ENCODE measurements around the gene BBS9.
"Not testable (repeated sequence)": the region's sequence is repeated elsewhere in the genome, so short reads cannot be mapped to it uniquely, and the experiment has no call there.

Gene BBS9

GRCh38 chr7:33452805-33453502, 323.6 kb downstream of the BBS9 start:
- no peak for DNase-seq

GRCh38 chr7:33457039-33457438, 327.7 kb downstream of the BBS9 start:
- DNase-seq = no peak

DNA sequence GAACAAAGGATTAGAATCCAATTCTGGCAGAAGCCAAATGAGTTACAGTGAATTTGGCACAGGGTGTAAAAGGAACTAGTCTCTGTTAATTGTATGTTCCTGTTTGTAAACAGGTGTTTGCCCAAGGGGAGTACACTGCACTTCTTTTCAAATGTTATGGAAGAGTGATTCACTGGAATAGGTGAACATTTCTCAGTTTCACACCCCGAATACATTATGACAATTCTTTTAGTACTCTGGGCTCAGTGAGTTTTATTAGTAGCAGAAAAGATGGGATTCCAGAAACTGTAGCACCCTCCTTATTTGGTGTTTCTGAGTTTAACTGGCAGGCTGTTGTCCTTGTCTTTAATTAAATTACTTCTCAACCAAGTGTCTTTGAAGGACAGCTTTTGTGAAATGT, 329.2 kb downstream of the BBS9 start:
- no peak for DNase-seq

GRCh38 chr7:33459340-33459751, 330.0 kb downstream of the BBS9 start:
- DNase-seq = no peak

GRCh38 chr7:33463131-33463530, 333.8 kb downstream of the BBS9 start:
- DNase-seq = no peak

DNA sequence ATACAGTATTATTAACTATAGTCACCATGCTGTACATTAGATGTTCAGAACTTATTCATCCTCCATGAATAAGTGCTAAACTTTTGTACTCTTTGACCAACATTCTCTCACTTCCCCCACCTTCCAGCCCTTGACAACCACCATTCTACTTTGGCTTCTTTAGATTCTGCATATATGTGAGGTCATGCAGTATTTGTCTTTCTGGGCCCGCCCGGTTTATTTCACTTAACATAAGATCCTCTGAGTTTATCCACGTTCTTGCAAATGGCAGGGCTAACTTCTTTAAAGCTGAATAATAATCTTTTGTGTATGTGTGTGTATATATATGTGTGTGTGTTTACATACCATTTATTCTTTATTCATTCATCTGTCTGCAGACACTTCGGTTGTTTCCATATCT, 336.8 kb downstream of the BBS9 start:
- no peak for DNase-seq

GRCh38 chr7:33471636-33472242, 342.4 kb downstream of the BBS9 start:
- no peak for DNase-seq

DNA sequence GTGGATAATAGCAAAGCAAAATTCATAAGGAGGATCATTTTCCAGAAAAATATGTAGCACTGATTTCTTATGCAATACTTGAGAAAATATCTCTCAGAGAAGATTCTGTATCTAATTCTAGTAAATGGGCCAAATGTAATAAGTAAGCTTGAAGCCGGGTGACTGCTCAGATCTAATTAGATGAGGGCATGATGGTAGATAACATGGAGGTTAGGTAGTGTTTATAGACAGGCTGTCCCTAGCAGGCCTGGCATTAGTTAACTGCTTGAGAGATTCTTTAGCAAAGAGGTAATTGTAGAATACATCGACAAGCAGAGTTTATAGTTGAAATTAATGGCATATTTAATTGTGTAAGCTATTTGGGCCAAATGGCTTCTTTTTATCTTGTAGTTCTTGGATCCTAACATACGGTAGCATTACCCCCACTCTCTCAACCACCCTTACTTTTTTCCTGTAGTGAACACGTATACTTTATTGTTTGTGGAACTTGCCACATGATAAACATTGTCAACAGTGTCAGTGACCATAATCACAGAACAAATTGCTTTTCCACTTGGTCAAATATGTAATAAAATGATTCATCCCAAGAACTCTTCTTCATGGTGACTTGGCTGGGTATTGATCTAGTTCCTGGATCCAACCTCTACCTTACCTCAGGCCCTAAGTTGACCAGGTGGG, 343.1 kb downstream of the BBS9 start:
- no peak for DNase-seq

DNA sequence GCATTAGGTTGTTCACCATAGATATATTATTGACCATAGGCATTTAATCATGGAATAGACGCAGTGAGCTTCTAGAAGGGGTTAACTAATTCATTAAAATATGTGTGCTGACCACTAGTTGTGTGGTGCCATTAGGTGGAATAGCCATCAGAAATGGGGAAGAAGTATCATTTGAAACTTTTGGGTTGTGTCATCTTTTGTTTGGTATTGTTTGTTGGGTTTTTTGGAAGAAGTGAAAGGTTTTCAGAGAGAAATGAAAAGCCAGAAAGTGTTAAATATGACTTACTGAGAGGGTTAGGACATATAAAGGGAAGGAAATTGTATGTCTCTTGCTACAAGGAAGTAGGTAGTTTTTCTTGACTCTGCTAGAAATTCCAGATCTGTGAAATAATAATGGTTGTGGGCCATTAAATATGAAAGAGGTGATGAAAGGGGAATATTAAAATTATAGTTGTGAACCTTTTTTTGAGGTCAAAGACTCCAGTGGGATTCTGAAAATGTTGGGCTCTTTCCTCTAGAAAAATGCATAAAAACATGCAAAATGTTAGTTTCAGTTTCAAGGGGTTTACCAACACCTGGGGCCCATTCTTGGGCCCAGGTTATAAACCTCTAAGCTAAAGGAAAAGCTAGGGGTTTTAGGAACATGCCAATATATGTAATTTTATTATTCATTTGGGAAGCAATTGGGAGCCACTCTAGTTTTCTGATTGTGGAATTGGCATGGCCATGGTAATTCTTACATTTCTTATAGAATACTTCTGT, 348.5 kb downstream of the BBS9 start:
- no peak for DNase-seq

DNA sequence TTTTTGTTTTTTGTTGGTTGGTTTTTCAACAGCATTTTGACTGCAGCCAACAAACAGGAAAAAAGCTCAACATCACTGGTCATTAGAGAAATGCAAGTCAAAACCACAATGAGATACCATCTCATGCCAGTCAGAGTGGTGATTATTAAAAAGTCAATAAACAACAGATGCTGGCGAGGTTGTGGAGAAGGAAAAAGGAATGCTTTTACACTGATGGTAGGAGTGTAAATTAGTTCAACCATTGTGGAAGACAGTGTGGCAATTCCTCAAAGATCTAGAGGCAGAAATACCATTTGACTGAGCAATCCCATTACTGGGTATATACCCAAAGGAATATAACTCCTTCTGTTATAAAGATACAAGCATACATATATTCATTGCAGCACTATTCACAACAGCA, 355.1 kb downstream of the BBS9 start:
- not testable (repeated sequence) for DNase-seq

DNA sequence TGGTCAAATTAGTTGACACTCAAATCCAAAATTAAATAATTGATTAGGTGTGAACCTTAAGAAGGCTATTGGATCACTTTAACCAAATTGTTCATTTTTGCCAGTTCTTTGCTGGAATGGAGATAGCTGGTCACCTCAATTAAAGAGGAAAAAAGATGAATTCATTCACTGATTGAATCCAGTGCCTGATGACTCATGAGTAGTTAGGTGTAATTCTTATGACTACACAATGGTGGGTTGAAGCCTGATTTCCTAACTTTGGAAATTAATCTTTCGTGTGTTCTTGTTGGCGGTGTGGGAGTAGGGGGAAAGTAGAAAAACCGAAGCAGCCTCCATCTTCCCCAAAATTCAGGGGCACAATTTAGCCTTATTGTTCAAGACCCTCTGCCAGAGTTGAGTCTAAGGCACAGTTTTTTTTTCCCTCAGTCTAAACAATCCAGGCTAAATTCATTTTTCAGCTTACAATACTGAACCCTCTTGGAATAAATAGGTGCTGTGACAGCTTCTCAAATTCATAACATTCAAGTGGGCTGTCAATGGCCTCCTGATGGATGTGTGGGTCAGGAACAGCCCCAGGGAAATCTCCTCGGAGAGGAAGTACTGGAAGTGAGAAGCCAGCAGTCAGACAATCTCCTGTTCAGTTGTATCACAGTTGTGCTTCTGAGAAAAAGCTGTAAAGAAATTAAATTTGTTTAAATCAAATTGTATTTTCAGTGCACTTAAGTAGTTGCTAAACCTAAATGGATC, 356.6 kb downstream of the BBS9 start:
- no peak for DNase-seq

DNA sequence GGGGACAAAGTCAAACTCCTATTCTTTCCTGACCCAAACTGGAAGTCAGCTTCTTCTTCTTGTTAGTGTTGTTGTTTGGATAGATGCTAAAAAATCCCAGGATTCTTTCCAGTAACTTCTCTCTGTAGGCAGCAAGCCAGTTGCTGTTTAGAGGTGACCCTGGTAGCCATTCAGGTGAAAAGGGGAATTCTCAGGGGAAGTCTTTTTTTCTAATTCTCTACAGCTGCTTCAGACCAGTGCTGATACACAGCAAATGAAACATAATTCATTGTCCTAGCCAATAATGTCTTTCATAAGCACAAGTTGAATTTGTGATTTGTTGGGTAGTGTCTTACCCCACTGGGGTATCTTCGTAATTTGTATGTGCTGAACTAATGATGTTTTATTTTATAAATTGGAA, 357.3 kb downstream of the BBS9 start:
- no peak for DNase-seq

DNA sequence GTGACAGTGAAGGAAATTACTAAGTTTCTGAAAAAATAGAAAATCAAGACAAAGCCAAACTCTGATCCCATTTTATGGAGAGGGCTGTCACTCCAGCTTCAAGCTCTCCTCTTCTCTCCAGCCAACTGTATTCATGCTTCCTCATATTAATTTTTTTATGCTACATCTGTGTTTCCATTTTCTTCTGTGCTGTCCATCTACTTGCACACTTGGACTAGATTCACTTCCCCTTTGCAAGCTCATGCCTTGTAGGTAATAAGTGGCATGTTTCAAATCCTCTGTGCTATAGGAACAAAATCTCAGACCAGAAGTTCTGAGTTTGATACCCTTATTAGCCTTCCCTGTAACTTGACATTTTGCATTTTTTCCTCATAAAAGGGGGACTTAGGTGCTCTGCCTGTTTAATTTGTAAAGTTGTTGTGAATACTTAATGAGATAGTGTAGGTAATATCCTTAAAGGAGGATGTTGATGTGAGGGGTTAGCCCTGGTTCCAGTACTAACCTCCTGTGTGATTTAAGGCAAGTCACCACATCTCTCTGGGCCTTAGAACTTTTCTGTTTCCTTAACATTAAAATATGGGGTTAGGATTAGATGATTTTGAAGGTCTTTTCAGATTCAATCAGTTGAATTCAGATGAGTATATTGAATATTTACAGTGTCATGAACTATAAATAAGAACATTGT, 358.8 kb downstream of the BBS9 start:
- no peak for DNase-seq

DNA sequence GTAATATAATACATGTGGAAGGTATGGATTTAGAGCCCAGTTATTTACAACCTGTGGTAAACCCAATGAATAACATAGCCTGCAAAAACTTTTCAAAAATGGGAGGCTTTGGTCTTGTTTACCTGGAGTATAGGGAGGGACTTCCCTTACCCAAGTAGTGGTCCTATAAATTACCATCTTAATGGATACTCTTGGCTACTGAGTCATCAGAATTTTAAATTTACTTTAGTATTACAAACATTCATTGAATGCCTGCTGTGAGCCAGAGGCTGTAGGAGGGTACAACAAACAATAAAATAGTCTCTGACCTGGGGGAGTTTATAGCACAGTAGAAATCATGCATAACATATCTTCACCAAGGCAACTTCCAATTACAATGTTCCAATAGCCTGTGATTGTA, 365.1 kb downstream of the BBS9 start:
- DNase-seq = no peak

GRCh38 chr7:33495207-33495606, 365.8 kb downstream of the BBS9 start:
- DNase-seq = no peak

DNA sequence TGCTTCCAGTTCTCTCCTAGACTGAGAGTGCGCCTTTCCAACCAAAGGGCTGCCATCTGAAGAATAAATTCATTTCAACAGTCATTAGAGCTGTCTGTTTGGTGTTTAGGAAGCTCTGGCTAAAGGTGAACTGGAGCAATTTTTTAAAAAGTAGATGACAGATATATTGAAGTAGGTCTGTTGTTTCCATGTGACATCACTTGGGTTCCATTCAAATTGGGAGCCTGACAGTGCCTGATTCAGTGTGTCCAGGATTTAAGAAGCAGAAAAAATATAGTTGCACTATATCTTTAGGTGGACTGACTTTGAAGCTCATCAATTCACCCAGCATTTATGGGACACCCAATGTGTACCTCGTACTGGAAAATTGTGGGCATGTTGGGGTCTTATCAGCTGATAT, 367.7 kb downstream of the BBS9 start:
- DNase-seq = no peak

GRCh38 chr7:33500703-33501701, 371.6 kb downstream of the BBS9 start:
- no peak for DNase-seq

GRCh38 chr7:33503014-33503413, 373.6 kb downstream of the BBS9 start:
- no peak for DNase-seq

DNA sequence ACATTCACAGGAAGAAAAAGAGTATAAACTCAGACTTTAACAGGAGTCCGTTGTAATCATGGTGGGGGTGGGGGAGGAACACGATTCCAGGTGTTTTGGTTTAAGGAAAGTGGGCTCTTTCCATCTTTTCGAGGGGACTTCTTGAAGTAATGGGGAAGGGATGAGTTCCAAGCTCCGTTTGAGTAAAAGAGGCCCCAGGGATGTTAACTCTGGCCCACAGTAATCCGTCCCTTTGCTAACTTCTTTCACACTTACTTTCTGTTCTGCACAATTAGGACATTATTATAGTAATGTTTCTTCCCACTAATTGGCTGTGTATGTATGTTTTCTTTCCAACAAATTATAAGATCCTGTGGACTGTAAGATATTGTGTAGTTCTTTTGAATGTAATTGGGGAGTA, 374.4 kb downstream of the BBS9 start:
- DNase-seq = no peak

GRCh38 chr7:33504266-33504665, 374.9 kb downstream of the BBS9 start:
- DNase-seq = no peak

GRCh38 chr7:33509206-33509605, 379.8 kb downstream of the BBS9 start:
- DNase-seq = no peak

Data from activated CD4-positive, alpha-beta T cell treated with anti-CD3 and anti-CD28 coated beads, Interleukin-10, Interleukin-2, amounts not matched to agents 100 ng/mL and 50 ng/mL, durations not matched to agents 16 hours and 8 hours (primary cell).